ENCODE data around the gene LRFN2. TPM values are rescaled to one million over a fixed set of nuclear protein-coding genes. Genes with fewer than 3 reads are reported as not detected.

The LRFN2 gene
- polyA plus RNA-seq, 1 donor (not counting 4 experiments of a cell fraction or from before 2014, with no cell fraction given) = not detected

DNA sequence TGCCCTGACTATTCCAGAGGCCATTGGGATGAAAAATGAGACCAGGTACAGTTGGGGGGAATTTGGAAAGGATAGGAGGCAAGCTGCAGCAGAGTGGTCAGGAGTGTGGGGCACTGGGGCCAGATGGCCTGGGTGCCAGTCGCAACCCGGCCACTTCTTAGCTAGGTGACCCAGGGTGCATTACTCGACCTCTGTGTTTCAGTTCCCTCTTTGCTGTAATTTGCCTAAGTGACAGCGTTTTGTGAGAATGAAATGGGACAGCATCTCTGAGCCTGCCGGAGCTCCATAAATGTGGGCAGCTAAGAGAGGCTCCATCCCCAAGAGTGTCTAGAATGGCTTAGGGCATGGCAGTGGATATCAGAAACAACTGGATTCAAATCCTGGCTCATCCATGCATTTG lies 13.9 kb downstream of the LRFN2 start:
- DNase-seq (ENCODE audit: low read depth, low spot score) (no peak), FAIRE-seq (no peak)
- no peak overlapping the region for H3K9ac ChIP-seq (ENCODE audit: control insufficient read depth, extremely low read depth, insufficient read depth, low read length)
- H3K79me2 ChIP-seq (ENCODE audit: control insufficient read depth, insufficient read depth, low read length) = no peaks in the 10 kb centered on the region
- H4K20me1 ChIP-seq (ENCODE audit: control insufficient read depth, extremely low read depth, insufficient read depth, low read length) = no peaks in the 10 kb centered on the region
- no peak overlapping the region for H3K4me3 ChIP-seq (ENCODE audit: control insufficient read depth in 2 of 3, extremely low read depth in 1 of 3, insufficient read depth in 2 of 3, low read depth in 1 of 3, low read length in 3 of 3)
- H3K9me1 ChIP-seq (ENCODE audit: control insufficient read depth, extremely low read depth, insufficient read depth, low read length) = no peaks in the 10 kb centered on the region
- H2AFZ ChIP-seq (ENCODE audit: control insufficient read depth, low read length) = no peak overlapping the region
- no peaks in the 10 kb centered on the region for H3K9me3 ChIP-seq (ENCODE audit: control insufficient read depth, low read depth, low read length)
- no peaks in the 10 kb centered on the region for H3K4me1 ChIP-seq (ENCODE audit: control insufficient read depth, extremely low read depth, insufficient read depth, low read length)
- dilution Hi-C loops (cut with MboI; ENCODE audit: extremely low pct_ligation_motif_present, low sequenced_read_pairs) = no loop called here
- H3K36me3 ChIP-seq (ENCODE audit: control insufficient read depth in 2 of 2, extremely low read depth in 1 of 2, insufficient read depth in 2 of 2, low read length in 2 of 2) = no peaks in the 10 kb centered on the region
- no peak for TF ChIP-seq EZH2 (IDR thresholded peaks at IDR 0.05; ENCODE audit: low read length)
- no peaks in the 10 kb centered on the region for H3K27me3 ChIP-seq (ENCODE audit: control insufficient read depth, extremely low read depth, insufficient read depth, low read length)
- no peak overlapping the region for H3K27ac ChIP-seq (ENCODE audit: control insufficient read depth, insufficient read depth, low read length)
- H3K4me2 ChIP-seq (ENCODE audit: control insufficient read depth, extremely low read depth, insufficient read depth, low read depth, low read length) = no peak overlapping the region

DNA sequence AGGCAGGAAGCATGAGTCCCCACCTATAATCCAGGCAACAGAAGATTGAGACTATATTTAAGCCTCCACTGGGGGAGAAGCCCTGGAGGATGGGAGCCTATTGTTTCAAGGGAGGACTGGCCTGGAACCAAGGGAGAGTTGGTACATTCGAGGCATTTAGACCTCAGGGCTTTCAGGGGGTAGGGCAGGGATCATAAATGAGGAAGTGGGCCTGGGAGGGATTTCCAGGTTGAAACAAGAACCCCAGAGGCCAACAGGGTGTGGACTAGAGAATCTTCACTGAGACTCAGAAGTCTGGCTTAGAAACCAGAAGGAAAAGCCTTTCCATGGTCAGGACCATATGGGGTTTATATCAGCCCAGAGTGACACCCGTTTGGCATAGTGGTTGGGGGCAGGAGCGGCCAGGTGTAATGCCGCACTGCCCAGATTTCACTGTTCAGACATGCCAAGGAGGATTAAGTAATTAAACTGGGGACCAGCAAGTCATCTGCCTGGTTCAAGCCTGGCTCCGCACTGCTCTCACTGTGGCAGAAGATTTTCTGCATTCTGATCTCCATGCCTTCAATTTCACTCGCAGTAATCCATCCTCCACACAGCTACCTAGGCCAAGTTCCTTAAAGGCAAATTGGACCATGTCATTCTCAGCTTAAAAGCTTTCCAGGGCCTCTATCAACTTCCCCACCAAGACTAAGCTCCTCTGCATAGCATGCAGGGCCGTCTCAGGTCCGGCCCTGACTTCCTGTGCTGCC lies 17.8 kb downstream of the LRFN2 start:
- Histone ChIP-seq H3K36me3 (ENCODE audit: control insufficient read depth in 2 of 2, extremely low read depth in 1 of 2, insufficient read depth in 2 of 2, low read length in 2 of 2) (no peaks in the 10 kb centered on the region), H3K4me1 (ENCODE audit: control insufficient read depth, extremely low read depth, insufficient read depth, low read length) (no peaks in the 10 kb centered on the region), H2AFZ (ENCODE audit: control insufficient read depth, low read length) (no peak overlapping the region), H3K9ac (ENCODE audit: control insufficient read depth, extremely low read depth, insufficient read depth, low read length) (no peak overlapping the region), H3K9me3 (ENCODE audit: control insufficient read depth, low read depth, low read length) (no peaks in the 10 kb centered on the region), H3K27me3 (ENCODE audit: control insufficient read depth, extremely low read depth, insufficient read depth, low read length) (no peaks in the 10 kb centered on the region), H3K4me2 (ENCODE audit: control insufficient read depth, extremely low read depth, insufficient read depth, low read depth, low read length) (no peak overlapping the region), H3K79me2 (ENCODE audit: control insufficient read depth, insufficient read depth, low read length) (no peaks in the 10 kb centered on the region), H3K9me1 (ENCODE audit: control insufficient read depth, extremely low read depth, insufficient read depth, low read length) (no peaks in the 10 kb centered on the region), H4K20me1 (ENCODE audit: control insufficient read depth, extremely low read depth, insufficient read depth, low read length) (no peaks in the 10 kb centered on the region), H3K4me3 (ENCODE audit: control insufficient read depth in 2 of 3, extremely low read depth in 1 of 3, insufficient read depth in 2 of 3, low read depth in 1 of 3, low read length in 3 of 3) (no peak overlapping the region), H3K27ac (ENCODE audit: control insufficient read depth, insufficient read depth, low read length) (no peak overlapping the region)
- FAIRE-seq (no peak), DNase-seq (ENCODE audit: low read depth, low spot score) (no peak)
- no peak for TF ChIP-seq EZH2 (IDR thresholded peaks at IDR 0.05; ENCODE audit: low read length)
- TF ChIP-seq, protein P1, sequence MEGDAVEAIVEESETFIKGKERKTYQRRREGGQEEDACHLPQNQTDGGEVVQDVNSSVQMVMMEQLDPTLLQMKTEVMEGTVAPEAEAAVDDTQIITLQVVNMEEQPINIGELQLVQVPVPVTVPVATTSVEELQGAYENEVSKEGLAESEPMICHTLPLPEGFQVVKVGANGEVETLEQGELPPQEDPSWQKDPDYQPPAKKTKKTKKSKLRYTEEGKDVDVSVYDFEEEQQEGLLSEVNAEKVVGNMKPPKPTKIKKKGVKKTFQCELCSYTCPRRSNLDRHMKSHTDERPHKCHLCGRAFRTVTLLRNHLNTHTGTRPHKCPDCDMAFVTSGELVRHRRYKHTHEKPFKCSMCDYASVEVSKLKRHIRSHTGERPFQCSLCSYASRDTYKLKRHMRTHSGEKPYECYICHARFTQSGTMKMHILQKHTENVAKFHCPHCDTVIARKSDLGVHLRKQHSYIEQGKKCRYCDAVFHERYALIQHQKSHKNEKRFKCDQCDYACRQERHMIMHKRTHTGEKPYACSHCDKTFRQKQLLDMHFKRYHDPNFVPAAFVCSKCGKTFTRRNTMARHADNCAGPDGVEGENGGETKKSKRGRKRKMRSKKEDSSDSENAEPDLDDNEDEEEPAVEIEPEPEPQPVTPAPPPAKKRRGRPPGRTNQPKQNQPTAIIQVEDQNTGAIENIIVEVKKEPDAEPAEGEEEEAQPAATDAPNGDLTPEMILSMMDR (optimal IDR thresholded peaks at IDR 0.05 in 1 of 3, IDR thresholded peaks at IDR 0.05 in 1 of 3, conservative IDR thresholded peaks at IDR 0.05 in 1 of 3; ENCODE audit: extremely low read depth in 1 of 3, insufficient read depth in 2 of 3, low read length in 3 of 3) = no peak
- dilution Hi-C loops (cut with MboI; ENCODE audit: extremely low pct_ligation_motif_present, low sequenced_read_pairs) = no loop called here
